NT2/D1 (cell line): ENCODE measurements around the gene NOTCH2.

Experiments used
- SUZ12 ChIP-seq: IDR thresholded peaks from 2 replicates; pipeline ENCODE4 v1.6.1; 2011; ENCODE audit not compliant: insufficient read length, insufficient read depth; ENCODE audit errors: extremely low read depth
- YY1 ChIP-seq: IDR thresholded peaks from 2 replicates; pipeline ENCODE4 v1.6.1; 2011; ENCODE audit not compliant: insufficient read length, insufficient read depth
- ZNF274 ChIP-seq: IDR thresholded peaks from 2 replicates; pipeline ENCODE4 v1.6.1; 2011; ENCODE audit warnings: mild to moderate bottlenecking, low read depth, low read length

DNA sequence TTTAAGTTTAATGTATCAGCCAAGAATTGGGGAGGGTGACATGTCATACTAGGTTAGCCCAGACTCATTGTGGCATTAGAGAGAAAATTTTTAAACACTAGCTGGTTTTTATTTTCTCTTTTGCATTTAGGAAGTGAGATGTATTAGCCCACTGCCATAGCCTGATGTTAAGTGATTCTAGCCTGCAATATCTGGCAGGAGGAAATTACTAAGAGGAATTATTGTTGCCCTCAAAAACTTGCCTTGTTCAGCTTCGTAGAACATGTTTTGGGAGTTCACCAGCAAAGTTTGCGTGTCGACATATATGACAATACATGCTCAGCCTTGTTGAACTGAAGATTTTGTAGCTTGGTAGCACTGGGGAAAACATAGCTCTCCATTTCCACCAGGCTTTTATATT lies 185.6 kb downstream of the NOTCH2 start:
- TF ChIP-seq YY1, result no peak
- TF ChIP-seq SUZ12, result no peak
- no peak for TF ChIP-seq ZNF274
